ENCODE results near the gene CNTFR. TPM values are rescaled to one million over a fixed set of nuclear protein-coding genes. Genes with fewer than 3 reads are reported as not detected.
"Not testable (repeated sequence)": the region's sequence is repeated elsewhere in the genome, so short reads cannot be mapped to it uniquely, and the experiment has no call there.

CNTFR gene
- total RNA-seq, 2 donors from 2014 or later, result 1.6 to 16.8 TPM

DNA sequence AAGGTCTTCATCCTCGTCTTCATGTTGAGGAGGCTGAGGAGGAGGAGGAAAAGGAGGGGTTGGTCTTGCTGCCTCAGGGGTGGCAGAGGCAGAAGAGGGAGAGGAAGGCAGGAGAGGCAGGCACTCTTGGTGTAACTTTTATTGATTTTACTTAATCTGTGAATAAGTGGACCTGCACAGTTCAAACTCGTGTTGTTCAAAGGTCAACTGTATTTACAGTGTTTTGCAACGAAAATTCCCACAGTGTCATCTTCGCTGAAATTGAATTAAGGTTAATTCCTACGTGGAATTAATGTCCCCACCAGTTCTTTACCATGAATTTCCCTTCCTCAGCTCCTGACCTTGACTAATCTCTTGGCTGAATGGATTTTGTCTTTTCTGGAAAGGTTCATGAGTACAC is 45.5 kb downstream of the CNTFR start:
- DNase-seq, result no peak
- H3K27me3 ChIP-seq, result no peaks in the 10 kb centered on the region
- peaks cover 13% of the 10 kb centered on the region for H3K4me1 ChIP-seq
- intact Hi-C loops (cut with DNase I), result no loop called here
- TF ChIP-seq, protein P1, sequence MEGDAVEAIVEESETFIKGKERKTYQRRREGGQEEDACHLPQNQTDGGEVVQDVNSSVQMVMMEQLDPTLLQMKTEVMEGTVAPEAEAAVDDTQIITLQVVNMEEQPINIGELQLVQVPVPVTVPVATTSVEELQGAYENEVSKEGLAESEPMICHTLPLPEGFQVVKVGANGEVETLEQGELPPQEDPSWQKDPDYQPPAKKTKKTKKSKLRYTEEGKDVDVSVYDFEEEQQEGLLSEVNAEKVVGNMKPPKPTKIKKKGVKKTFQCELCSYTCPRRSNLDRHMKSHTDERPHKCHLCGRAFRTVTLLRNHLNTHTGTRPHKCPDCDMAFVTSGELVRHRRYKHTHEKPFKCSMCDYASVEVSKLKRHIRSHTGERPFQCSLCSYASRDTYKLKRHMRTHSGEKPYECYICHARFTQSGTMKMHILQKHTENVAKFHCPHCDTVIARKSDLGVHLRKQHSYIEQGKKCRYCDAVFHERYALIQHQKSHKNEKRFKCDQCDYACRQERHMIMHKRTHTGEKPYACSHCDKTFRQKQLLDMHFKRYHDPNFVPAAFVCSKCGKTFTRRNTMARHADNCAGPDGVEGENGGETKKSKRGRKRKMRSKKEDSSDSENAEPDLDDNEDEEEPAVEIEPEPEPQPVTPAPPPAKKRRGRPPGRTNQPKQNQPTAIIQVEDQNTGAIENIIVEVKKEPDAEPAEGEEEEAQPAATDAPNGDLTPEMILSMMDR (IDR thresholded peaks at IDR 0.05), result no peak
- TF ChIP-seq POLR2A (IDR thresholded peaks at IDR 0.05), result no peak
- H3K27ac ChIP-seq, result no peak overlapping the region
- ATAC-seq, result no peak
- 9 to 16% methylated on average over 5 of the region's 5 CpGs for WGBS, 2 donors
- no peak overlapping the region for H3K4me3 ChIP-seq
- H3K9me3 ChIP-seq, result no peaks in the 10 kb centered on the region
- no peaks in the 10 kb centered on the region for H3K36me3 ChIP-seq (replicated peaks in 1 of 2; ENCODE audit: insufficient read depth in 1 of 2, low read depth in 2 of 2)

DNA sequence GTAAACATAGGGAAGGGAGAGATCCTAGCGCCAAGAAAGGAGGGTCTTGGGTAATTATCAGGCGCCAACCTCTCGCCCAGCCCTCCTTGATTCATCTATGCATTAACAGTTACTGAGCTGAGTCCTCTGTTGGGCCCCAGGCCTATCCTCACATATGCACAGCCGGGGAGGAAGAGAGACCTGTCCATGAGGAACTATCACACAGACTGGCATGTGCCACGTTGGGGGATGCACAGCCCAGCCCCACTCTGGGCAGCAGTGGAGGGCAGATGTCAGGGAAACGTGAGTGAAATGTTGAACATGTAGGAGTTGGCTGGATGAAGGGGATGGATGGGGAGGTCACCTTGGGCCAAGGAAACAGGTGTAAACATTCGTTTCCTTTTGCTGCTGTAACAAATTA is 48.0 kb downstream of the CNTFR start:
- DNase-seq (no peak), ATAC-seq (no peak)
- Histone ChIP-seq H3K27me3 (no peaks in the 10 kb centered on the region), H3K4me3 (no peak overlapping the region), H3K9me3 (no peaks in the 10 kb centered on the region), H3K36me3 (replicated peaks in 1 of 2; ENCODE audit: insufficient read depth in 1 of 2, low read depth in 2 of 2) (no peaks in the 10 kb centered on the region), H3K27ac (no peak overlapping the region), H3K4me1 (peaks cover 13% of the 10 kb centered on the region)
- WGBS, 2 donors, result 71 to 74% methylated on average over 7 of the region's 7 CpGs
- intact Hi-C loops (cut with DNase I), result no loop called here
- TF ChIP-seq, protein P1 (IDR thresholded peaks at IDR 0.05), result no peak
- TF ChIP-seq POLR2A (IDR thresholded peaks at IDR 0.05), result no peak

DNA sequence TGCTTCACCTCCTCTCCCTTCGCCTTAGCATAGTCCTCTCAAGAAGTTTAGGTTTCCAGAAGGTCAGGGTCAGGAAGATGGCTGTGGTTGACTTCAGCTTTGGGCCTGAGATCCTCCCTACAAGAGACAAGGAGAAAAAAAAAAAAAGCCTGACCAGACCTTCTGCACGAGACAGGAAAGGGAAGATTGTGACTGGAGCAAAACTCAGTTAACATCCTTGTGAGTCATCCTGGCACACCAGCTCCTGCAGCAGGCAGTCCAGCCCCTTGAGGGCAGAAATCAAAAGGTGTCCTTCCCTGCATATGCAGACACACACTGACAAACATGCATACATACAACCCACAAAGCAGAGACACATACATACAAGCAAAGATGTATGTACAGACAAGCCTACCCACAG is 48.7 kb downstream of the CNTFR start:
- H3K27ac ChIP-seq, result no peak overlapping the region
- no peak for DNase-seq
- intact Hi-C loops (cut with DNase I), result no loop called here
- no peaks in the 10 kb centered on the region for H3K9me3 ChIP-seq
- no peak for ATAC-seq
- 79 to 82% methylated on average over 2 of the region's 2 CpGs for WGBS, 2 donors
- H3K27me3 ChIP-seq, result no peaks in the 10 kb centered on the region
- TF ChIP-seq POLR2A (IDR thresholded peaks at IDR 0.05), result no peak
- TF ChIP-seq, protein P1 (IDR thresholded peaks at IDR 0.05), result no peak
- peaks cover 14% of the 10 kb centered on the region for H3K4me1 ChIP-seq
- no peak overlapping the region for H3K4me3 ChIP-seq
- H3K36me3 ChIP-seq (replicated peaks in 1 of 2; ENCODE audit: insufficient read depth in 1 of 2, low read depth in 2 of 2), result no peaks in the 10 kb centered on the region

DNA sequence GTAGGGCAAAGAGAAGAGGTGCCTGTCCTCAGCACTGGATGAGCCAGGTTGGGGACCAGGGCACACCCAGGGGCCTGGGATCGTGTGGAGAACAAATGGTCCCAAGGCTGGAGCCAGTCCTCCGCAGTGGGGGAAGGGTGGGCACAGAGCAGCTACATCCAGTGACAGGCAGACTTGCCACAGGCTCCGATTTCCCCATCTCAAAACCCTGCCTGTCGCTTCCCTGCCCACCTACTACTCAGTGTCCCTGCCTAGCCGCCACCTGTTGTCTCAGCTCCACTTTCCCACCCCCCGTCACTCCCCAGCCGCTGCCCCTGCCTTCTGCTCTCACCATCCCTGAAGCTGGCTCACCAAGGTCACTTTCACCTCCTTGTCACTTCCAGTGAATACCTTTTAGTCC is 52.8 kb downstream of the CNTFR start:
- DNase-seq (peak; percentile 54 to 80 (median 76)), ATAC-seq (peak; percentile 83)
- Histone ChIP-seq H3K36me3 (replicated peaks in 1 of 2; ENCODE audit: insufficient read depth in 1 of 2, low read depth in 2 of 2) (no peaks in the 10 kb centered on the region), H3K27me3 (no peaks in the 10 kb centered on the region), H3K27ac (no peak overlapping the region), H3K9me3 (no peaks in the 10 kb centered on the region), H3K4me3 (no peak overlapping the region), H3K4me1 (peaks cover 6% of the 10 kb centered on the region)
- intact Hi-C loops (cut with DNase I), result no loop called here
- TF ChIP-seq, protein P1 (IDR thresholded peaks at IDR 0.05), result no peak
- TF ChIP-seq POLR2A (IDR thresholded peaks at IDR 0.05), result no peak
- 15 to 36% methylated on average over 7 of the region's 7 CpGs for WGBS, 2 donors

DNA sequence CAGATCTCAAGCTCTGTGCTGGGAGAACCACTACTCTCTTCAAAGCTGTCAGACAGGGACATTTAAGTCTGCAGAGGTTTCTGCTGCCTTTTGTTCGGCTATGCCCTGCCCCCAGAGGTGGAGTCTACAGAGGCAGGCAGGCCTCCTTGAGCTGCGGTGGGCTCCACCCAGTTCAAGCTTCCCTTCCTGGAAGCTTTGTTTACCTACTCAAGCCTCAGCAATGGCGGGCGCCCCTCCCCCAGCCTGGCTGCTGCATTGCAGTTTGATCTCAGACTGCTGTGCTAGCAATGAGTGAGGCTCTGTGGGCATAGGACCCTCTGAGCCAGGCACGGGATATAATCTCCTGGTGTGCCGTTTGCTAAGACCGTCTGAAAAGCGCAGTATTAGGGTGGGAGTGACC is 57.5 kb downstream of the CNTFR start:
- DNase-seq; H3K9me3 ChIP-seq; ATAC-seq; H3K4me3 ChIP-seq; H3K36me3 ChIP-seq (replicated peaks in 1 of 2; ENCODE audit: insufficient read depth in 1 of 2, low read depth in 2 of 2); H3K27ac ChIP-seq; intact Hi-C loops (cut with DNase I); H3K4me1 ChIP-seq; H3K27me3 ChIP-seq: not testable (repeated sequence)
- WGBS, 2 donors, result 68 to 84% methylated on average over 6 to 8 of the region's 8 CpGs

Measured in body of pancreas (tissue), 4 donors.